Measurements from ENCODE around the gene FAM236A. TPM values are rescaled to one million over a fixed set of nuclear protein-coding genes. Genes with fewer than 3 reads are reported as not detected.

Gene FAM236A
- total RNA-seq, 2 experiments from 2014 or later = not detected

Other genes with a start within 250 kb of the FAM236A start
- gene PHKA1, start 223.9 kb upstream of the FAM236A start, total RNA-seq = 10 to 100 TPM in 1 of 2 experiments, 1 to 10 TPM in 1; 9.7 to 10.2 TPM
- not detected for gene DMRTC1B, start 161.3 kb upstream of the FAM236A start, total RNA-seq
- not detected for gene FAM236B, start 155.5 kb upstream of the FAM236A start, total RNA-seq
- gene FAM236D, start 130.0 kb upstream of the FAM236A start, total RNA-seq = not detected
- gene FAM236C, start 25.6 kb upstream of the FAM236A start, total RNA-seq = not detected
- gene DMRTC1, start 5.6 kb downstream of the FAM236A start, total RNA-seq = not detected
- gene PABPC1L2B, start 64.7 kb downstream of the FAM236A start, total RNA-seq = not detected
- gene PABPC1L2A, start 141.3 kb downstream of the FAM236A start, total RNA-seq = not detected

Measured in activated naive CD8-positive, alpha-beta T cell treated with anti-CD3 and anti-CD28 coated beads for 36 hours (primary cell).